OCI-LY1 (cell line): Measurements from ENCODE around the gene ERRFI1.
"Not testable (repeated sequence)": the region's sequence is repeated elsewhere in the genome, so short reads cannot be mapped to it uniquely, and the experiment has no call there.

Experiments
- H2AFZ ChIP-seq: fragments of 200-600 bp; sonication (generic), shearing (Covaris generic); 2 replicates; pipeline ENCODE4 v1.6.0; 2014; ENCODE audit warnings: antibody characterized with exemption, mild to moderate bottlenecking, low read length
- H3F3A ChIP-seq: fragments of 200-600 bp; sonication (generic), shearing (Covaris generic); 2 replicates; pipeline ENCODE4 v1.6.0; 2014; ENCODE audit warnings: mild to moderate bottlenecking, antibody characterized with exemption, low read length, moderate library complexity; ENCODE audit not compliant: insufficient read depth
- H3K27ac ChIP-seq: fragments of 200-600 bp; sonication (generic); 2 replicates; pipeline ENCODE4 v1.5.1; 2014; ENCODE audit warnings: low read length, mixed run types, mild to moderate bottlenecking, low read depth; ENCODE audit not compliant: poor library complexity, severe bottlenecking
- H3K27me3 ChIP-seq: fragments of 200-600 bp; sonication (generic); 2 replicates; pipeline ENCODE4 v1.6.0; 2014; ENCODE audit warnings: antibody characterized with exemption, mild to moderate bottlenecking, low read length, moderate library complexity; ENCODE audit not compliant: insufficient read depth
- H3K36me3 ChIP-seq: fragments of 200-600 bp; sonication (generic); 2 replicates; pipeline ENCODE4 v1.6.1; 2014; ENCODE audit warnings: mild to moderate bottlenecking, antibody characterized with exemption, low read length, moderate library complexity, mixed read lengths; ENCODE audit not compliant: insufficient read depth
- H3K4me1 ChIP-seq: fragments of 200-600 bp; sonication (generic); 2 replicates; pipeline ENCODE4 v1.5.1; 2014; ENCODE audit warnings: mild to moderate bottlenecking, low read length, moderate library complexity; ENCODE audit not compliant: insufficient read depth, severe bottlenecking
- H3K4me2 ChIP-seq: fragments of 200-600 bp; sonication (generic), shearing (Covaris generic); 2 replicates; pipeline ENCODE4 v1.6.1; 2014; ENCODE audit warnings: low read length
- H3K4me3 ChIP-seq: fragments of 200-600 bp; sonication (generic); 2 replicates; pipeline ENCODE4 v1.5.1; 2014; ENCODE audit warnings: low read length, low read depth, mild to moderate bottlenecking, mixed read lengths; ENCODE audit not compliant: poor library complexity, severe bottlenecking
- H3K79me2 ChIP-seq: fragments of 200-600 bp; shearing (Covaris generic); 2 replicates; pipeline ENCODE4 v1.6.1; 2016; ENCODE audit warnings: mixed run types, low read length, mixed read lengths; ENCODE audit not compliant: insufficient read depth
- H3K9ac ChIP-seq: fragments of 200-600 bp; sonication (generic), shearing (Covaris generic); 2 replicates; pipeline ENCODE4 v1.6.1; 2014; ENCODE audit warnings: mild to moderate bottlenecking, low read length, mixed read lengths
- H3K9me2 ChIP-seq: fragments of 200-600 bp; sonication (generic), shearing (Covaris generic); 2 replicates; pipeline ENCODE4 v1.6.1; 2014; ENCODE audit warnings: low read depth, mild to moderate bottlenecking, low read length, mixed read lengths
- H3K9me3 ChIP-seq: fragments of 200-600 bp; shearing (Covaris generic); 2 replicates; pipeline ENCODE4 v1.6.1; 2014; ENCODE audit warnings: low read length, mixed read lengths
- H4K20me1 ChIP-seq: fragments of 200-600 bp; sonication (generic), shearing (Covaris generic); 2 replicates; pipeline ENCODE4 v1.6.0; 2016; ENCODE audit warnings: mild to moderate bottlenecking, low read length; ENCODE audit not compliant: insufficient read depth
- CTCF ChIP-seq: fragments of 200-600 bp; sonication (generic), shearing (Covaris generic); IDR thresholded peaks from 2 replicates; pipeline ENCODE4 v1.5.1; 2017; ENCODE audit warnings: mild to moderate bottlenecking, antibody characterized with exemption, low read length, moderate library complexity, mixed read lengths
- EZH2 ChIP-seq: fragments of 200-600 bp; sonication (generic), shearing (Covaris generic); IDR thresholded peaks from 2 replicates; pipeline ENCODE4 v1.8.0; 2017; ENCODE audit warnings: borderline replicate concordance, mixed run types, mild to moderate bottlenecking, antibody characterized with exemption, low read length, moderate library complexity, mixed read lengths

ERRFI1 gene

GRCh38 chr1:8061210-8061609 lies 35.1 kb upstream of the ERRFI1 start:
- H2AFZ ChIP-seq, result no peak overlapping the region
- H3K4me2 ChIP-seq, result no peak overlapping the region
- H3K4me3 ChIP-seq, result no peak overlapping the region
- H3K27ac ChIP-seq, result no peak overlapping the region
- H3K27me3 ChIP-seq, result 0 out of 2 replicates have a peak, but pooled peaks cover 6% of the 10 kb centered on the region
- no peaks in the 10 kb centered on the region for H4K20me1 ChIP-seq
- H3K9ac ChIP-seq, result no peak overlapping the region
- TF ChIP-seq EZH2 (no peak), CTCF (no peak)
- H3K9me2 ChIP-seq, result no peaks in the 10 kb centered on the region
- no peaks in the 10 kb centered on the region for H3K4me1 ChIP-seq
- H3K36me3 ChIP-seq, result no peaks in the 10 kb centered on the region; the same call in 1 of the 2 replicates
- H3K79me2 ChIP-seq, result no peaks in the 10 kb centered on the region
- H3K9me3 ChIP-seq, result no peaks in the 10 kb centered on the region
- H3F3A ChIP-seq, result no peaks in the 10 kb centered on the region

- no peak overlapping the region for H3K9ac ChIP-seq
- no peak overlapping the region for H3K4me2 ChIP-seq
- no peaks in the 10 kb centered on the region for H3K4me1 ChIP-seq
- no peak overlapping the region for H3K27ac ChIP-seq
- H3K36me3 ChIP-seq, result no peaks in the 10 kb centered on the region
- H3K9me2 ChIP-seq, result no peaks in the 10 kb centered on the region
- TF ChIP-seq CTCF (no peak), EZH2 (no peak)
- no peaks in the 10 kb centered on the region for H3K9me3 ChIP-seq
- no peaks in the 10 kb centered on the region for H4K20me1 ChIP-seq
- no peaks in the 10 kb centered on the region for H3K27me3 ChIP-seq
- no peak overlapping the region for H3K4me3 ChIP-seq
- no peak overlapping the region for H2AFZ ChIP-seq
- H3F3A ChIP-seq, result no peaks in the 10 kb centered on the region
- H3K79me2 ChIP-seq, result no peaks in the 10 kb centered on the region
These were observed 33.1 kb upstream of the ERRFI1 start for GRCh38 chr1:8059161-8059622.

- not testable (repeated sequence) for H3K9ac ChIP-seq, H3K9me3 ChIP-seq, H2AFZ ChIP-seq, H4K20me1 ChIP-seq, H3K36me3 ChIP-seq, H3K27ac ChIP-seq, H3K27me3 ChIP-seq, H3K79me2 ChIP-seq, H3K4me1 ChIP-seq, H3K4me2 ChIP-seq, H3K9me2 ChIP-seq, H3F3A ChIP-seq, H3K4me3 ChIP-seq
These were observed 31.7 kb upstream of the ERRFI1 start for GRCh38 chr1:8057779-8058178.

GRCh38 chr1:8055973-8056372 lies 29.9 kb upstream of the ERRFI1 start:
- H3K27ac ChIP-seq, result no peak overlapping the region
- H3F3A ChIP-seq, result no peaks in the 10 kb centered on the region
- H3K4me3 ChIP-seq, result no peak overlapping the region
- no peaks in the 10 kb centered on the region for H4K20me1 ChIP-seq
- no peaks in the 10 kb centered on the region for H3K27me3 ChIP-seq
- no peaks in the 10 kb centered on the region for H3K9me3 ChIP-seq
- no peak overlapping the region for H3K4me2 ChIP-seq
- H3K36me3 ChIP-seq, result no peaks in the 10 kb centered on the region
- no peaks in the 10 kb centered on the region for H3K79me2 ChIP-seq
- H3K4me1 ChIP-seq, result no peaks in the 10 kb centered on the region
- TF ChIP-seq EZH2 (no peak), CTCF (no peak)
- H2AFZ ChIP-seq, result no peak overlapping the region
- H3K9ac ChIP-seq, result no peak overlapping the region
- H3K9me2 ChIP-seq, result no peaks in the 10 kb centered on the region
